ENCODE measurements around the gene VPS36. TPM values are rescaled to one million over a fixed set of nuclear protein-coding genes. Genes with fewer than 3 reads are reported as not detected.

Gene VPS36
- total and polyA plus RNA-seq, 2 donors (not counting 1 experiment from before 2014, with no cell fraction given), result 17.5 to 71.5 TPM

GRCh38 chr13:52399046-52399445 is 51.4 kb downstream of the VPS36 start:
- no peaks in the 10 kb centered on the region for H3K36me3 ChIP-seq (replicated peaks in 1 of 2; ENCODE audit: control extremely low read depth in 1 of 2, control insufficient read depth in 1 of 2, extremely low read depth in 1 of 2, insufficient read depth in 2 of 2, low read length in 1 of 2)
- Mint-ChIP-seq H3K27me3 (peaks cover 30% of the 10 kb centered on the region), H3K9me3 (ENCODE audit: insufficient read depth) (no peaks in the 10 kb centered on the region), H3K4me3 (no peak overlapping the region), H3K4me1 (peaks cover 4% of the 10 kb centered on the region), H3K27ac (no peak overlapping the region)
- H3K4me2 ChIP-seq (replicated peaks; ENCODE audit: low read depth, low read length, poor library complexity, severe bottlenecking), result no peak overlapping the region
- ChIA-PET CTCF (no interaction called here), POLR2A (no interaction called here)
- no peak for TF ChIP-seq EZH2 (IDR thresholded peaks at IDR 0.05; ENCODE audit: borderline replicate concordance, insufficient read depth, low read depth, low read length, poor library complexity, severe bottlenecking)
- TF ChIP-seq CTCF (IDR thresholded peaks at IDR 0.05), result no peak
- no peak overlapping the region for H3K27ac ChIP-seq (ENCODE audit: low read length in 2 of 2)
- H2AFZ ChIP-seq (ENCODE audit: insufficient read depth, low read depth, low read length, poor library complexity, severe bottlenecking), result no peak overlapping the region
- peaks cover 0 to 5% (median under 1%) of the 10 kb centered on the region in 4 experiments for H3K27me3 ChIP-seq (replicated peaks in 1 of 4; ENCODE audit: control extremely low read depth in 1 of 4, control insufficient read depth in 3 of 4, insufficient read depth in 4 of 4, low read length in 3 of 4)
- H3K79me2 ChIP-seq (ENCODE audit: control insufficient read depth, insufficient read depth, low read length), result no peaks in the 10 kb centered on the region
- intact Hi-C loops (cut with micrococcal nuclease), result no loop called here
- H4K20me1 ChIP-seq (ENCODE audit: control insufficient read depth, insufficient read depth, low read length, poor library complexity, severe bottlenecking), result no peaks in the 10 kb centered on the region
- H3K4me1 ChIP-seq (ENCODE audit: control insufficient read depth in 2 of 2, insufficient read depth in 2 of 2, low read length in 2 of 2), result peaks cover 2 to 3% of the 10 kb centered on the region in 2 donors
- H3K9me3 ChIP-seq (ENCODE audit: control extremely low read depth in 1 of 3, control insufficient read depth in 2 of 3, insufficient read depth in 1 of 3, low read length in 2 of 3), result no peaks in the 10 kb centered on the region
- ATAC-seq (ENCODE audit: low read depth), result no peak
- no peak overlapping the region for H3K4me3 ChIP-seq (ENCODE audit: control extremely low read depth in 1 of 5, extremely low read depth in 1 of 5, insufficient read depth in 1 of 5, low read depth in 2 of 5, low read length in 4 of 5)
- no peak for DNase-seq
- no peak overlapping the region for H3K9ac ChIP-seq (ENCODE audit: low read length)
- no CpG with 5 or more reads among the region's 2 CpGs for WGBS (ENCODE audit: insufficient coverage)

GRCh38 chr13:52395704-52396103 is 54.7 kb downstream of the VPS36 start:
- DNase-seq (no peak), ATAC-seq (ENCODE audit: low read depth) (no peak)
- intact Hi-C loops (cut with micrococcal nuclease), result no loop called here
- WGBS (ENCODE audit: insufficient coverage), result 88% methylated on average over 4 of the region's 4 CpGs
- no peak overlapping the region for H3K4me3 ChIP-seq (ENCODE audit: control extremely low read depth in 1 of 5, extremely low read depth in 1 of 5, insufficient read depth in 1 of 5, low read depth in 2 of 5, low read length in 4 of 5)
- no peaks in the 10 kb centered on the region for H3K4me1 ChIP-seq (ENCODE audit: control insufficient read depth in 2 of 2, insufficient read depth in 2 of 2, low read length in 2 of 2)
- no peaks in the 10 kb centered on the region for H3K9me3 ChIP-seq (ENCODE audit: control extremely low read depth in 1 of 3, control insufficient read depth in 2 of 3, insufficient read depth in 1 of 3, low read length in 2 of 3)
- Mint-ChIP-seq H3K4me1 (no peaks in the 10 kb centered on the region), H3K4me3 (no peak overlapping the region), H3K27me3 (peaks cover 17% of the 10 kb centered on the region), H3K9me3 (ENCODE audit: insufficient read depth) (no peaks in the 10 kb centered on the region), H3K27ac (no peak overlapping the region)
- H3K9ac ChIP-seq (ENCODE audit: low read length), result no peak overlapping the region
- CTCF ChIA-PET, result no interaction called here
- H3K4me2 ChIP-seq (replicated peaks; ENCODE audit: low read depth, low read length, poor library complexity, severe bottlenecking), result no peak overlapping the region
- POLR2A ChIA-PET, result no interaction called here
- no peak overlapping the region for H3K27ac ChIP-seq (ENCODE audit: low read length in 2 of 2)
- no peaks in the 10 kb centered on the region for H3K79me2 ChIP-seq (ENCODE audit: control insufficient read depth, insufficient read depth, low read length)
- H3K36me3 ChIP-seq (replicated peaks in 1 of 2; ENCODE audit: control extremely low read depth in 1 of 2, control insufficient read depth in 1 of 2, extremely low read depth in 1 of 2, insufficient read depth in 2 of 2, low read length in 1 of 2), result no peaks in the 10 kb centered on the region
- TF ChIP-seq EZH2 (IDR thresholded peaks at IDR 0.05; ENCODE audit: borderline replicate concordance, insufficient read depth, low read depth, low read length, poor library complexity, severe bottlenecking) (no peak), CTCF (IDR thresholded peaks at IDR 0.05) (no peak)
- no peaks in the 10 kb centered on the region for H3K27me3 ChIP-seq (replicated peaks in 1 of 4; ENCODE audit: control extremely low read depth in 1 of 4, control insufficient read depth in 3 of 4, insufficient read depth in 4 of 4, low read length in 3 of 4)
- H2AFZ ChIP-seq (ENCODE audit: insufficient read depth, low read depth, low read length, poor library complexity, severe bottlenecking), result no peak overlapping the region
- H4K20me1 ChIP-seq (ENCODE audit: control insufficient read depth, insufficient read depth, low read length, poor library complexity, severe bottlenecking), result no peaks in the 10 kb centered on the region

Measured in B cell (primary cell).